GM21360 (cell line): Measurements from ENCODE around the gene PXMP4.
A peak's percentile ranks its signal among the peaks of the same experiment; 100 is the strongest.
"Not testable (repeated sequence)": the region's sequence is repeated elsewhere in the genome, so short reads cannot be mapped to it uniquely, and the experiment has no call there.

ENCODE experiments used
- ATAC-seq: cut with Tn5 transposase; IDR thresholded peaks from one replicate; pipeline ENCODE4 v1.9.1; 2021; ENCODE audit warnings: mild to moderate bottlenecking, moderate library complexity; ENCODE audit not compliant: unreplicated experiment

PXMP4 gene

GRCh38 chr20:33719989-33720709 is at the start of gene PXMP4:
Gene PXMP4, minus strand, starts transcription at chr20:33720310. Its CDS starts 103 bp downstream, at chr20:33720207.
- peak; percentile 95 for ATAC-seq

- ATAC-seq: no peak
Observed at GRCh38 chr20:33769043-33769442, 48.9 kb upstream of the PXMP4 start.

- no peak for ATAC-seq
Observed at GRCh38 chr20:33767777-33768138, 47.6 kb upstream of the PXMP4 start.

GRCh38 chr20:33766686-33767085 is 46.6 kb upstream of the PXMP4 start:
- ATAC-seq: no peak

- no peak for ATAC-seq
Observed at GRCh38 chr20:33765592-33765991, 45.5 kb upstream of the PXMP4 start.

GRCh38 chr20:33765099-33765498 is 45.0 kb upstream of the PXMP4 start:
- ATAC-seq: no peak

- ATAC-seq: no peak
Observed at GRCh38 chr20:33761698-33762250, 41.7 kb upstream of the PXMP4 start.

- ATAC-seq: no peak
Observed at GRCh38 chr20:33757458-33757857, 37.3 kb upstream of the PXMP4 start.

- ATAC-seq: no peak
Observed at GRCh38 chr20:33757046-33757445, 36.9 kb upstream of the PXMP4 start.

- not testable (repeated sequence) for ATAC-seq
Observed at GRCh38 chr20:33755936-33756490, 35.9 kb upstream of the PXMP4 start.

GRCh38 chr20:33753763-33754162 is 33.7 kb upstream of the PXMP4 start:
- ATAC-seq: no peak

- ATAC-seq: no peak
Observed at GRCh38 chr20:33753143-33753542, 33.0 kb upstream of the PXMP4 start.

GRCh38 chr20:33751775-33752174 is 31.7 kb upstream of the PXMP4 start:
- ATAC-seq: no peak

GRCh38 chr20:33746325-33746998 is 26.4 kb upstream of the PXMP4 start:
- ATAC-seq: no peak

- no peak for ATAC-seq
Observed at GRCh38 chr20:33744773-33745385, 24.8 kb upstream of the PXMP4 start.

- no peak for ATAC-seq
Observed at GRCh38 chr20:33744181-33744580, 24.1 kb upstream of the PXMP4 start.

GRCh38 chr20:33740189-33740588 is 20.1 kb upstream of the PXMP4 start:
- ATAC-seq: no peak

- ATAC-seq: no peak
Observed at GRCh38 chr20:33739493-33739892, 19.4 kb upstream of the PXMP4 start.

GRCh38 chr20:33736962-33737361 is 16.9 kb upstream of the PXMP4 start:
- no peak for ATAC-seq

- no peak for ATAC-seq
Observed at GRCh38 chr20:33733654-33734576, 13.8 kb upstream of the PXMP4 start.
